ENCODE measurements around the gene FYB1.

The FYB1 gene

GRCh38 chr5:39203275-39203922 is 16.0 kb downstream of the FYB1 start:
- no peak for DNase-seq

- DNase-seq: no peak
Observed at GRCh38 chr5:39202597-39203274, 16.6 kb downstream of the FYB1 start.

GRCh38 chr5:39201781-39202596 is 17.4 kb downstream of the FYB1 start:
- no peak for DNase-seq

DNA sequence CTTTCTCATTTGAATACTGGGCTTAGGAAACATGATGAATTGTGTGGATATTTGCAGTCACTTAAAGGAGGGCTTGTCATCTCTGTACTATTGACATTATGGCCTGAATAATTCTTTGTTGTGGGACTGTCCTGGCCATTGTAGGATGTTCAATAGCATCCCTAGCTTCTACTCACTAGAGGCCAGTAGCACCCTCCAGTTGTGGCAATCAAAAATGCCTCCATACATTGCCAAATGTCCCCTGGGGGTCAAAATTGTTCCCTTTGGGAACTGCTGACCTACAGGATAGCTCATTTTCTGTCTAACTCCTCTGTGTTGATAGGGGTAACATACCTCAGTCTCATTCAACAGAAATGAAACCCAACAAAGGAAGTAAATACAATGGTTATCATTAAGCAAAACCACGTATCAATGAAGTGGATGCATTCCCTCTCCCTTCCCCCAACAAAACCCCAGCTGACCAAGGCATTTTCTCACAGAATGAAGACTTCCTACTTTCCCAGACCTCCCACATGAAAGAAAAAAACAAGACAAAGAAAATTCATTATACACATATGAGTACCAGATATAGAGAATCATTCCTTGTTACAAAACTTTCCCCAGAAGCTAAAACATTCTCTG is 18.1 kb downstream of the FYB1 start:
- DNase-seq: no peak

DNA sequence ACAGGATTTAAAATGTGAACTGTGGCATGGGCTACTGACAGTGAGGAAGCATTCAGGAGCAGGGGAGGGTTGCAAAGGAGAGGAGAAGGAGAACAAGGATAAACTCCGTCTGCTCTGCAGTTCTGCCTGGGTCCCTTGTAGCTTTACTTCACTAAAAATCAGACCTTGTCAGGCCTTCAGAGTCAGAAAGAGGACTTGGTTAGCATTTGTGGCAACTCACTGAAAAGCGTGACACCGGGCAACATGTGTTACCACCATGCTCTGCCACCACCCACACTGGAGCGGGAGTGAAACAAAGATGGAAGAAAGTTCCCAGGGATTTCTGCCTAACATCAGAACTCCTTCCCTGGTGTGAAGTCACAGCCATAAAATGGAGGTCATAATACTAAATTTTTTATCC is 19.3 kb downstream of the FYB1 start:
- DNase-seq: no peak

DNA sequence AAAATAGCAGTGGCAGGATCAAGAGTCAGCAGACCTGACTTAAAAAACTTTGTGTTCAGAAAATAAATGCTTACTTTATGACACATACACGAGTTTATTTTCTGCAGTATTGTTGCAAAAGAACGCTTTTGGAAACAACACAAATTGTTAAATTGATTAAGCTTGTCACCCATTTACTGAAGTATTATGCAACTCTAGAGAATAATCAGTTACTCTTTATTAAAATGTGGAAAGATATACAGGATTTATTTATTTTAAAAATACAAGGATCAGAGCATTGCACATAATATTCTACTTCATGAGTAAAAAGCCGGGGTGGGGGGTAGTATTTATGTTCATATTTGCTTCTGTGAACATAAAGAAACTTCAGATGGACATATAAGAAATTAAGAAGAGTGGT is 20.0 kb downstream of the FYB1 start:
- DNase-seq: no peak

DNA sequence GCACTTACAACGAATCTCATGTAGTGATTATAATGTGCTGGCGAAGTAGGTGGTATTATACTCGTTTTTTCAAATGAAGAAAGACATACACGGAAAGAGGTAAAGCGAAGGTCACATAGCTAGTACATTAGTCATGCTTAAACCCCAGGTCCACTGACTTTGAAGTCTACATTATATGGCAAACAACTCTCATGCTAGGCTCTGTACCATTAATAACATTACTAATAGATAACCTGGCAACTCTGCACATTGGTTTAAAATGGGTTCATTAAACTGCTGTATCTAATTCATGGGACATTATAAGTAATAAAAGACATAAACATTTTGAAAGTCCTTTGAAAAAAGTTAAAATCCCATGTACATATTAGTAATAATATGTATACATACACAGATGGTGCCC is 21.2 kb downstream of the FYB1 start:
- no peak for DNase-seq

DNA sequence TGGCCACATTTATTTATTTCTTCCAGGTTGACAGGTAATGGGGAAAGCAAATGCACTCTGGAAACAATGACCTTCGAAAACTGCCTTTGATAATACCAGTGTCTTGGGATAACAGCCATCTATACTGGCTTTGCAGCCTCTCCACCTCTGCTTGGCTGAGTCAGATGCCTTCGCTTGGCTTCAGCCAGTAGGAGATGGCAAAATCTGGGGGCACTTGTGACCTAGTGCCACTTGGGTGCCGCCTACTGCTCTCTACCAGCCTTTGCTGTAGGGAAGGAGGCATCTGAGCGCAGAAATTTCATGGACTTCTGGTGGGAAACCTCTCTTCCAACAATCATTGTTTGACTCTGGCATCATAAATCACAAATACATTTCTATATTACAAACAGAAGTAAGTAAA is 21.8 kb downstream of the FYB1 start:
- no peak for DNase-seq

DNA sequence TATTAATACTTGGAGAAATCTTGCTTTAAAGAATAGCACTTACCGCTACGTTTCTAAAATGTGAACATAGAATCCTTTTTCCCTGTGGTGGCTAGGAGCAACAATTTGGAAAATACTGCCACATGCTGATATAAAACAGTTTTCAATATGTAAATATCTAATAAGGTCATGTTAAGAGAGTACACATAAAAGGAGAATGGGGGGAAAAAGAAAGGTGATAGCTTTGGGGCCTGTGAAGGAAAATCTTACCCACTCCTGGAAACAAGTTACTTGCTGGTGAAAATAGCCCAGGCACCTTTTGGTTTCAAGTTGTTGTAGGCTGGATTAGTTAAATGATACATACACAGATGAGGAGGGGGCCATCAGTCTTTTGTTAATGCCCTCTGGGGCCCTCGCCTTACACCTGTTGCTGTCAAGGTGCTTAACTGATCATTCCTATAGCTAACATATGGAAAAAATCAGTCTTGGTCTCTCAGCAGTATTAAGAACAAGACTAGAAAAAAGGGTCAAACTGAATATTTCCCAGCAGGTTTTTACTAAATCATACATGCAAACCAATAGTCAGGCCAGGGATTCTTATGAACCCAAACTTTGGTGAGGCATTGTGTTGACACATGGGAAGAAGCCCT is 24.1 kb downstream of the FYB1 start:
- no peak for DNase-seq

DNA sequence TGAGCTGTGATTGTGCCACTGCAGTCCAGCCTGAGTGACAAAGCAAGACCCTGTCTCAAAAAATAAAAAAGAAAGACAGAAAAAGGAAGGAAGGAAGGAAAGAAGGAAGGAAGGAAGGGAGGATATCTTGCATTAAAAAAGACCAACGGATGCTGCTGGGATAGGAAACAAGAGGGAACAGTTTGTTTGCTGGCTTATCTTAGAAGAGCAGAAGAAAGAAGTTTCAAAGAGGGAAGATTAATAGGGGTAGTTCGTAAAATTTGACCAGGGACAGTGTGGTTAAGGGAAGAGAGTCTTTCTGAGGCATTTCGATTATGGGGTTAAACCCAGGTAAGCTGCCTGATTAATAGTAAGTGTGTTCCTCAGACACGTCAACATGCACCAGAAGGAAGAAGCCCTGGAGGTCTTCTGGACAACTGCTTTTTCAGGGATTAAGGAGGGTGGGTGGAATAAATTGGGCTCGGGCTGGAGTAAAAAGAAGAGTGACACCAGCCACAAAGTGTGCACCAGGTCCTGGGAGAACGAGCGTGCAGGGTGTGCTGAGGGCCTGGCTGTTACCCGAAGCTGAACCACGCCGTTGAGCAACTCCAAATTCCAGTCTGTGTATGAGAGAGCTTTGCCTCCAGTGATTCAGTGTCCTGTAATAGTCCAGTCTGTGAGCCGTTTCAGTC is 24.8 kb downstream of the FYB1 start:
- no peak for DNase-seq

GRCh38 chr5:39193553-39194465 is 25.6 kb downstream of the FYB1 start:
- DNase-seq: no peak

DNA sequence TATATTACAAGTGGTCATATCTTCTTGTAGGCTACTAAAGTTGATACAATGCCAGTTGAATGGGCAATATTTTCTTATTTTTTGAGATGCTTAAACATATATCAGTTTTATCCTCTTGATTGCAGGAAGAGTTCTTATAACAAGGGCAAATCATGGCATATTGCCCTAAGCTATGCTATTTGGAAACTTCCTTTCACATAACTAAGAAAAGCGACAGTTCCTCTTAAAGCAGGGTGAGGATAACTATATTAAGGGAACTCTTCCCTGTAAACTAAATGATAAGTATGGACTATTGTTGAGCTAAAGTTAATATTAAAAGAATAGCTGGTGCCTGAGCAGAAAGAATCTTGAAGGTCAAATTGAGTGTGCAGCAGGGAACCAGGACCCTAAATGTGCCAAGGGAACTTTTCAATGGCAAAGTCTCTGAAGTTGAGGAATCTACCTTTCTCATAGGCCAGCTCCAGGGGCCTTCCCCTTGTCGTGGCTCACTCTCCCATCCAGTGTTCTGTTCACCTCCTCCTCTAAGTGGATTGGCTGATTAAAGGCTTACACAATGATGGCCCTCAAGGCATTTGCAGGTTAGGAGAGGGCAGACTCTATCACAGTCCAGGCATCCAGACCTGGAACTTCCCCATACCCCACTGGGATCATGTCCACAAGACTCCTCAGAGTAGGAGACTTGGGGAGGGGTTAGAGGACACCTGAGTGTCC is 26.8 kb downstream of the FYB1 start:
- no peak for DNase-seq

DNA sequence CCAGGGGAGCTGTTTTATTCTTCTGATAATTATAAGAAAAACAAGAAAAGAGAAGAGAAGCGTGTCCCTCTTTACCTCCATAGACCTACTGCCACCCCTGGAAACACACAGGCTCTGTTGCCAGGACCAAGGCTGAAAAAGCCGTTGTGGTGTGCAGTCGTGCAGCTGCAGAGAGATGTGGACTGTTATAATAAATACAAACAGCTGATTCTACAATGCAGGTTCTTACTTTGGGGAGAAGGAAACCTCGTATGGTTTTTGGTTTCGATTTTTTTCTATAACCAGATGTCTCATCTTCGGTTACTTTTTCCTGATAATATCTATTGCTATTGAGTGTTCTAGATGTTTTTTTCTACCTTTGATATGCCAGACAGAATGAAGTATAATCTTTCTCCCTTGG is 28.1 kb downstream of the FYB1 start:
- peak; percentile 50 for DNase-seq

- DNase-seq: peak; percentile 57
Observed at GRCh38 chr5:39190311-39191102, 28.9 kb downstream of the FYB1 start.

DNA sequence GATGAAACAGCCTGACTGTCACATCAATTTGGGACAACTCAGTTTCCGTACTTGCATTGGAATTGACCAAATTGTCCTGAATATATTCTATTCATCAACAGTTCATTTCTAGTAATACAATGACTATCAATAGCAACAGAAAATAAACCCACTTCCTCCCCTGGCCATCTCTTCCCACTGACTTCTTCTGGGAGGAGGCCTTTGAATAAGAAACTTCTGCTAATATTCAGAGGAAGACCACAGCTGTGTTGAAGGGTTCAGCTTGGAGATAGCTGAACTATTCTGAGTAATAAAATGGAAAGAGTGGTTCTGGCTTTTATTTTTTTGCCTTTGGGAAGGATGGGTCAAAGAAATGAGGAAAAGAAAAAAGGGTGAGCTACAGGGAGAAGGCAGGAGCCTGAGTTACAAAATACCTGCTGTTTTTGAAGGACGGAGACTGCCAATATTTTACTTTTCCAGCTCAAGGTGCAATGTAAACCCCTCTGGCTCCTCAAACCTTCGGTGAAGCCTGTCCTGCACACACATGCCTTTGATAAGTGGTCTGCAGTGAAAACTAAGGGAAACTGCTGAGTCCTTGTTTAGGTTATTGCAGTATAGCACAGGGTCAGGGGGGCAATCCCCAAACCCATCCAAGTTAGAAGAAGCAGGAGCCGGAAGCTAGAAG is 29.9 kb downstream of the FYB1 start:
- no peak for DNase-seq

DNA sequence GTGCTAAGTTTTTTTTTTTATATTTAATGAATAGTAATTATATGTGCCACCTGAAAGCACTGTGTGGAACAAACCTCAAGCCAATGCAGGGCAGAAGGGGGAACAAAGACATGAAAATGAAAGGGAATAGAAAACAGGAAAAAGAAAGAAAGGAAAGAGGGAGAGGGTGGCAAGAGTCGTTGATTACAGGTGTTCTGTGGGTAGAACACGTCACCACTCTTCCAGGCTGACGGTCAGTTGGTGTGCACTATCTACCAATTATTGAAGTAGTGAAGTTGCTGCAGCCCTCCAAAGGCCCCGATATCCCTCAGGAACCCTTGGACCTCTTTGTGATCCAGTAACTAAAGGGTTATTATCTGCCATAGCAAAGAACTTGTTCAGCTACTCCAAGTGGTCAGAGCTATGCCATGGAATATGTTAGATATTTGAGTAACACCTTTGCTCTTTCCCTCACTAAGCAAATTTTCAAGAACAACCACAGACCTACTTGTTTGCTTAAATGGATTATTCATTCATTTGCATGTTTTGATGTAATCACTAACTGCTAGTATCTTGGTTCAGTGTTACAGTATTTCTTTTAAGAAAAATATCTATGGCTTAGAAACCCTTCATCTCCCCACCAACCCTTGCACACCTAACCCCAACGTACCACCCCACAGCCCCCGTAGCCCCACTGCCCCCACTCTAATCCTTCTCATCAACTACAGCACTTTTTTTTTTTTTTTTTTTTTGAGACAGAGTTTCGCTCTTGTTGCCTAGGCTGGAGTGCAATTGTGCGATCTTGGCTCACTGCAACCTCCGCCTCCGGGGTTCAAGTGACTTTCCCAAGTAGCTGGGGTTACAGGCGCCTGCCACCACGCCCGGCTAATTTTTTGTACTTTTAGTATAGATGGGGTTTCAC is 31.3 kb downstream of the FYB1 start:
- DNase-seq: peak; percentile 98

GRCh38 chr5:39186722-39187539 is 32.4 kb downstream of the FYB1 start:
- no peak for DNase-seq
